BJ (cell line): ENCODE results near the gene TEX101. TPM values are rescaled to one million over a fixed set of nuclear protein-coding genes. Genes with fewer than 3 reads are reported as not detected.
"Not testable (repeated sequence)": the region's sequence is repeated elsewhere in the genome, so short reads cannot be mapped to it uniquely, and the experiment has no call there.

ENCODE experiments used
- CTCF ChIA-PET: fragments of 350-600 bp; formaldehyde crosslinking; extraction: SDS; loops from one replicate; lab custom pipeline; 2021; ENCODE audit warnings: antibody characterized with exemption, inconsistent platforms; lab: Yijun Ruan, JAX
- POLR2A ChIA-PET: fragments of 300-600 bp; sonication (Branson Sonifier 250); formaldehyde crosslinking; extraction: SDS; loops from one replicate; lab custom pipeline; 2021; ENCODE audit warnings: antibody characterized with exemption; lab: Charles Lee
- DNase-seq: peaks from one replicate; pipeline ENCODE4 v3.0.0-alpha.2; 2011; ENCODE audit warnings: low read depth
- H3K27me3 ChIP-seq: 2 replicates; pipeline ENCODE4 v1.6.0; 2011; ENCODE audit warnings: low read length; ENCODE audit not compliant: control insufficient read depth, insufficient read depth
- H3K36me3 ChIP-seq: 2 replicates; pipeline ENCODE4 v1.5.1; 2011; ENCODE audit warnings: low read length; ENCODE audit not compliant: control insufficient read depth, insufficient read depth
- H3K4me3 ChIP-seq: 2 replicates; pipeline ENCODE4 v1.5.1; 2011; ENCODE audit warnings: low read depth, mild to moderate bottlenecking, control low read depth, low read length
- polyA plus RNA-seq: library from polyadenylated mRNA; depleted of rRNA; stranded (reverse); fragments of >200 nt; gene quantifications from 2 replicates; pipeline ENCODE4 v1.2.3, GENCODE V29; 2011
- TF ChIP-seq, protein P1 (sequence below): IDR thresholded peaks from 2 replicates; pipeline ENCODE4 v1.5.1; 2011; ENCODE audit warnings: low read depth, mild to moderate bottlenecking, control low read depth, inconsistent platforms, low read length, moderate library complexity; ENCODE audit not compliant: insufficient read depth

Gene TEX101
- polyA plus RNA-seq, 1 experiment: not detected

DNA sequence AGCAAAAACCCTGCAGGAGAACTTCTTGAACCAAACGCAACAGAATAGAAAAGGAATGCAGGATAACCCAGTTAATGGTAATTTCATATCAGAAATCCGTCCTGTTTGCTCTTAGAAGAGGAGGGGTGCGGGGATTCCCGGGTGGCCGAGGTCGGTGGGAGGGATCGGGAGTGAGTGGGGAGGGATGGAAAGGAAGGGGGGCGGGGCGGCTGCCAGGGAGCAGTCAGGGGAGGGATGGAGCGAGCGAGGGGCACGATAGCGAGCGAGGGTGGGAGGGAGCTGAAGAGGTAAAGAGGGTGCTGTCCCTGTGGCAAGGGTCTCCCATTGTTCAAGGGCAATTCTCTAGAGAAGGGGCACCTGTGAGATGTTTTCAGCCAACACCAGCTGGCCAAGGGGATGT is 34.7 kb upstream of the TEX101 start:
- Histone ChIP-seq H3K4me3 (no peak overlapping the region), H3K36me3 (no peaks in the 10 kb centered on the region), H3K27me3 (peaks cover 3% of the 10 kb centered on the region)
- CTCF ChIA-PET: no interaction called here
- TF ChIP-seq, protein P1, sequence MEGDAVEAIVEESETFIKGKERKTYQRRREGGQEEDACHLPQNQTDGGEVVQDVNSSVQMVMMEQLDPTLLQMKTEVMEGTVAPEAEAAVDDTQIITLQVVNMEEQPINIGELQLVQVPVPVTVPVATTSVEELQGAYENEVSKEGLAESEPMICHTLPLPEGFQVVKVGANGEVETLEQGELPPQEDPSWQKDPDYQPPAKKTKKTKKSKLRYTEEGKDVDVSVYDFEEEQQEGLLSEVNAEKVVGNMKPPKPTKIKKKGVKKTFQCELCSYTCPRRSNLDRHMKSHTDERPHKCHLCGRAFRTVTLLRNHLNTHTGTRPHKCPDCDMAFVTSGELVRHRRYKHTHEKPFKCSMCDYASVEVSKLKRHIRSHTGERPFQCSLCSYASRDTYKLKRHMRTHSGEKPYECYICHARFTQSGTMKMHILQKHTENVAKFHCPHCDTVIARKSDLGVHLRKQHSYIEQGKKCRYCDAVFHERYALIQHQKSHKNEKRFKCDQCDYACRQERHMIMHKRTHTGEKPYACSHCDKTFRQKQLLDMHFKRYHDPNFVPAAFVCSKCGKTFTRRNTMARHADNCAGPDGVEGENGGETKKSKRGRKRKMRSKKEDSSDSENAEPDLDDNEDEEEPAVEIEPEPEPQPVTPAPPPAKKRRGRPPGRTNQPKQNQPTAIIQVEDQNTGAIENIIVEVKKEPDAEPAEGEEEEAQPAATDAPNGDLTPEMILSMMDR: no peak
- POLR2A ChIA-PET: no interaction called here
- DNase-seq: no peak

DNA sequence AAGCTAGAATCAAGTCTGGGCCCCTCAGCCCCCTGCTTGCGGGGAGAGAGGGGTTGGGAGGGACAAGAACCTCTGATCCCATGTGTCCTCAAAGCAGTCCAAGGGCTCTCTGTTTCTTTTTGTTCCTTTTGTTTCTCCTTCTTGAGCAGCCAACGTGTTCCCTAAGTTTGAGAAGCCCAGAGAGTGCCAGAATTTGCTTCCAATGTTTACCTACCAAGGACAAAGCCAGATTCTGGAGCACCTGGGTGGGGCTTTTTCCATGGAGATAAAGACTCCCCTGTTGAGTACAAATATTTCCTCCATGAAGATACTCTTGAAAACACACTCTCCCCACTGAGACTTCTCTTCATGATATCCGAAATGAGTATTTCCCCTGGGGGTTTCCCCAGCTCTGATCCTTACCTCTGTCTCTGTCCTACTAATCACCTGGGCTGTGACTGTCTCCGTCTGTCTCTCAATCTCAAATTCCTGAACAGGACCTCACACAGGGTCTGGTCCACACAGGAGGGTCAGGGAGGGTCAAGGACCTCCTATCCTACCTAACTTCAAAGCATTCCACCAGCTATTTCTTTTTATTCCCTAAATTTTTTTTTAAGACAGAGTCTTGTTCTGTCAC is 33.8 kb upstream of the TEX101 start:
- CTCF ChIA-PET: no interaction called here
- POLR2A ChIA-PET: no interaction called here
- TF ChIP-seq, protein P1: no peak
- no peak for DNase-seq
- H3K36me3 ChIP-seq: no peaks in the 10 kb centered on the region
- no peak overlapping the region for H3K4me3 ChIP-seq
- peaks cover 3% of the 10 kb centered on the region for H3K27me3 ChIP-seq

- POLR2A ChIA-PET, H3K4me3 ChIP-seq, H3K27me3 ChIP-seq, CTCF ChIA-PET, DNase-seq, H3K36me3 ChIP-seq: not testable (repeated sequence)
Observed at GRCh38 chr19:43382586-43383216, 32.0 kb upstream of the TEX101 start.

DNA sequence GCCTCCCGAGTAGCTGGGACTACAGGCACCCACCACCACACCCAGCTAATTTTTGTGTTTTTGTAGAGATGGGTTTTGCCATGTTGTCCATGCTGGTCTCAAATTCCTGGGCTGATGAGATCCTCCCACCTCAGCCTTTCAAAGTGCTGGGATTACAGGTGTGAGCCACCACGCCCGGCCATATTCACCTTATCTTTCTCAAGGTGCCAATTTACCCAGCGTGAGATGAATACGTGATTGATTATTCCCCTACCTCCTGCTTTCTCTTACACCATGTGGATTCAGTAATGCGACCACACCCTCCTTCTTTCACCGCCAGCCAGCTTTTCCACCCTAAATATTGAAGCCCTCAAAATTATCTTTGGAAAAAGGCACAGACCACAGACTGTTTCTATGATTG is 31.4 kb upstream of the TEX101 start:
- H3K27me3 ChIP-seq, CTCF ChIA-PET, DNase-seq, H3K4me3 ChIP-seq, POLR2A ChIA-PET, H3K36me3 ChIP-seq: not testable (repeated sequence)

- H3K36me3 ChIP-seq, H3K4me3 ChIP-seq, H3K27me3 ChIP-seq, CTCF ChIA-PET, DNase-seq: not testable (repeated sequence)
- POLR2A ChIA-PET: interaction anchor here (0.7 kb wide), 1 partner anchor 85 kb away, joined by 4 read pairs; no protein-coding TSS in a partner anchor
Observed at GRCh38 chr19:43383759-43384158, 30.9 kb upstream of the TEX101 start.

- H3K27me3 ChIP-seq: not testable (repeated sequence)
Observed at GRCh38 chr19:43390903-43391551, 23.7 kb upstream of the TEX101 start.

GRCh38 chr19:43391552-43391935 is 23.1 kb upstream of the TEX101 start:
- DNase-seq, H3K36me3 ChIP-seq, CTCF ChIA-PET, POLR2A ChIA-PET, H3K27me3 ChIP-seq, H3K4me3 ChIP-seq: not testable (repeated sequence)

More at GRCh38 chr19:43390903-43391551, 23.7 kb upstream of the TEX101 start:
- H3K36me3 ChIP-seq, CTCF ChIA-PET, DNase-seq, H3K4me3 ChIP-seq, POLR2A ChIA-PET: not testable (repeated sequence)

DNA sequence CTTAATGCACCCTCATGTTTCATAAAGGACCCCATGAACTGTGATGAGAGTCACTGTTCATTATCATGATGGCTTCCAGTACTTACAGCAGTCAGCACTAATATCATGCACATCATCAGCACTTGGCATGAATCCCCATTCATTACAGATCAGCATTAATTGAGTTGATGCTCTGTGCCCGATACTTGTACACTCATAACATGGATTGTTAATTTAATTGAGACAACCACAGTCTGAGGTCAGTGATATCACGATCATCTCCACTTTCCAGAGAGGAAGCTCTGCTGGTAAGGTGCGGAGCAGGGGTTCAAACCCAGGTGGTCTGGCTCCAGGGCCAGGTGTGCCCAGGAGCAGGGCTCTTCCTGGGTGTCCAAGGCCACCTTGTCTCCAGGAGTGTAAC is 21.2 kb upstream of the TEX101 start:
- H3K27me3 ChIP-seq, CTCF ChIA-PET, H3K36me3 ChIP-seq, H3K4me3 ChIP-seq, POLR2A ChIA-PET, DNase-seq: not testable (repeated sequence)
